Cardiac septum (tissue), 1 donor: ENCODE results near the gene P4HA3. TPM values are rescaled to one million over a fixed set of nuclear protein-coding genes. Genes with fewer than 3 reads are reported as not detected.

Experiments used
- DNase-seq: peaks from one replicate; pipeline ENCODE4 v3.0.0-alpha.2; 2020; ENCODE audit warnings: low spot score
- intact Hi-C: fragments of 100-400 bp; cut with DNase I; formaldehyde crosslinking; loops from one replicate; pipeline ENCODE4 v1.14.0; 2022
- total RNA-seq: library from RNA; stranded (reverse); fragmentation: NEBNext Ultra II Directional; extraction: Animal tissue kit (Norgen Biotek cat#: 25700); gene quantifications from one replicate; pipeline ENCODE4 v1.2.1, GENCODE V29; 2021
- donor health status: DM: no; HTN: no; CAD: no.

P4HA3 gene
- total RNA-seq, 1 donor from 2014 or later: 0.54 TPM

GRCh38 chr11:74272276-74272675 lies 39.2 kb downstream of the P4HA3 start:
- DNase-seq: no peak
- intact Hi-C loops: no loop called here

DNA sequence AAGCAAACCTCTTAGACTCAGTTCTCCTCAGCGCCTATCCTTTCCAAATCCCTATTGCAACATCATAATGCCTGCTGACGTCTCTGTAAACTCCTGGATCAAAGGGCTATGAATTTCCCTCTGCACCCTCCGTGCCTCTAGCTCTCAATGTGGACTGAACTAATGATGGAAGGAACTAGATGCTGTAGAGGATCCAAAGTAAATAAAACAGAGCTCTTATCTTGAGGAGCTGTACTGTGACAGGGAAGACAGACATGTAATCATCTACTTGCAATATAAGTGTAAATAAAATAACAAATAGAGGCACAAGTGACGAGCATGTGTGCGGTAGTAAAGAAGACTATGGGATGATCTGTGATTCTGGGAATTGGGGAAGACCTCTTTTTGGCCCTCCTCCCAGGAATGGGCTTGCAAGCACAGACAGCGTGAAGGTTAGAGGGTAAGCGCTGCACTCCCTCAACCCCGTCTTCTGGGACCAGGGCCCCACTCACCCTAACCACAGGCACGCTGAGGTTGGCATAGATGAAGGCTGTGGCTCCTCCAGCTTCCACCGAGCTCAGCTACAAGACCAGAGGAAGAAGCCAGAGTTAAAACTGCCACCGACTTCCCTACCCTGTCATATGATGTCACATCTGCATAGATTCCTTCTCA lies 42.2 kb downstream of the P4HA3 start:
- intact Hi-C loops: no loop called here
- DNase-seq: no peak

- no peak for DNase-seq
- intact Hi-C loops: no loop called here
Measured at GRCh38 chr11:74268456-74268855, 43.0 kb downstream of the P4HA3 start.

DNA sequence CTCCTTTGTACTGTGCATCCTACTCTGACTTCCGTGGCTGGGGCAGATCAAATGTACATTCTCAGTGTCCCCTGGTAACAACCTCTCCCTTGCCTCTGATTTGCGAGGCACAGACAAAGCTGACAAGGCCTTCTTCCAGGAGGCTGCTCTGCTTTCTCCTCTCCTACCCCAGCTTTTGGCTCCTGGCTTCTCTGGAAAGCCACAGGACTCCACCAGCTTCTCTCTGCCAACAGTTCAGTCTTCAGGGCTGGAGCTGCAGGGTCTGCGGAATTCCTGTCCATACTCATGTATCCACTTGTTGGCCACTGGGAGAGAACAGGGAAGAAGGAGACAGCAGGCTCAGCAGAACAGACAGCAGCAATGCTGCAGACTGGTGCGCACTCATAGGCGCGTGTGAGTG lies 44.4 kb downstream of the P4HA3 start:
- no peak for DNase-seq
- intact Hi-C loops: no loop called here

- intact Hi-C loops: no loop called here
Measured at GRCh38 chr11:74265256-74265655, 46.2 kb downstream of the P4HA3 start.

DNA sequence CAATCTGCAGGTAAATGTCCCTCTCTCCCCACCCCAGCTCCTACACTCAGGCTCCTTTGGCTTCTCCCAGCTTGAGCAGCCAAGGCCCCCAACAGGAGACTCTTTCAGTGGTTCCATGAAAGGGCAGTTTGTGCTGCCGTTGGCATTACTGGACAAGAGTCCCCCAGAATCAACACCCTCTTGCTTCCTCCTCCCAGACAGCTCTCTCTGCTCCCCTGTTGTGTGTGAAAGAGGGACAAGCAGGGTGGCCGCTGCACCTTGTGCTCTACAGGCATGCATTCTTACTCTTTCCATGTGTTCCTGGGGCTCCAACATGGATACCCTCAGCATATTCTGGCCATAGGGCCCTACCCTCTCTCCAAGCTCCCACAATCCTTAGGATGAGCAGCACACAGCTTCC lies 48.7 kb downstream of the P4HA3 start:
- no peak for DNase-seq
- intact Hi-C loops: no loop called here

More at GRCh38 chr11:74265256-74265655, 46.2 kb downstream of the P4HA3 start:
- DNase-seq: no peak

GRCh38 chr11:74257959-74258553 lies 53.4 kb downstream of the P4HA3 start:
- no peak for DNase-seq
- intact Hi-C loops: loop anchor here (2.0 to 10.0 kb wide), 2 partner anchors 67 to 191 kb away; no protein-coding TSS in a partner anchor

- no peak for DNase-seq
- intact Hi-C loops: loop anchor here (2.0 to 10.0 kb wide), 2 partner anchors 68 to 192 kb away; no protein-coding TSS in a partner anchor
Measured at GRCh38 chr11:74256378-74257133, 54.9 kb downstream of the P4HA3 start.

- intact Hi-C loops: loop anchor here (2.0 to 10.0 kb wide), 3 partner anchors 69 to 315 kb away; no protein-coding TSS in a partner anchor
- DNase-seq: no peak
Measured at GRCh38 chr11:74255741-74256375, 55.6 kb downstream of the P4HA3 start.

DNA sequence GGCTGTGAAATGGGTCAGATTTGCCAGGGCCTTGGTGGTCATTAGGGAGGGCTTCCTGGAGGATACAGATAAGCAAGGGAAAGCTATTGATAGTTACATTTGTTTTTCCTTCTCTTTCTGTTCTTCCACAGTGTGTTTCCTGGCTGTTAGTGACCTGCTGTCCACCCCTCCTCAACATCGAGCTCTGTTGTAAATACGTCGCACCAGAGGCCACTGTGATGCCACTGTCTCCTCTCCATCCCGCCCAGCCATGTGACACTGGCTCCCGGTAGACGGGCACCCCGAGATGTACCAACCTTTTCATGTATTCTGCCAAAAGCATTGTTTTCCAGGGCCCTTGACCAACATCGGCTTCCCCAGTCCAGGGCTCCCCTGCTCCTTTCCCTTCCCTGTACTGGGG lies 58.1 kb downstream of the P4HA3 start:
- no peak for DNase-seq
- intact Hi-C loops: loop anchor here (10.0 kb wide), 1 partner anchor 71 kb away; no protein-coding TSS in a partner anchor

- DNase-seq: no peak
- intact Hi-C loops: no loop called here
Measured at GRCh38 chr11:74249496-74249895, 61.9 kb downstream of the P4HA3 start.

DNA sequence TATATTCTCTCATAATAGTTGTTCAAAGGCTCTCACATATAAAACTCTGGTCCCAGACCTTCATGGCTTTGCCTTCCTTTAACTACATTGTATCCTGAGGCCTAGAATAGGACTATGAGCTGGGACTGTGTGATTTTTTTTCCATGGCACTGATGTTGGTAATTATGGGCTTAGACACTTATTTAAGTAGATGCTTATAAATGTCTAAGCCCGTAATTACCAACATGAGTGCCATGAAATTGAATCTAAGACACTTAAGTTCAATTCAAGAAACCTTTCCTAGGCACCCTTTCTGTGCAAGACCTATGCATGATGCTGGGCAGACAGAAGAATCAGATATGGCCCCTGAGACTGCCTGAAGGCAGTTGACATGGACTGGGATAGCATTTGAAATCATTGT lies 63.0 kb downstream of the P4HA3 start:
- DNase-seq: no peak
- intact Hi-C loops: no loop called here

DNA sequence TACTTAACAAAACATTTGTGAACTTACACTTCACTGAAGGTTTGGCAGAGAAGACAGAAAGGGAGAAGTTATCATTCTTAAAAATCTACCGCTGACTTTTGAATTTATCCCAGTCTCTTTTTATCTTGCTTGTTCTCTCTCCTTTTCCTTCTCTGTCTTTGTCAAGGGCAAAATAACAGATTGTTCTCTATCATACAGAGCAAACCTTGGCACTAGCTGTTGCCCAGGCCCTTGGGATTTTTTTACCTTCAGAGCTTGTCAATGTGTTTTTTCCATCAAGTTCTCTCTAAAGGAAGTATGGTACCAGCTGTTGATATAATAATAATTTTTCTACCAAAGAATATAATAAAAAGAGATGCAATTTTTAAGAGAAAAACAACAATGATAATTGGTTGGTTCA lies 73.2 kb downstream of the P4HA3 start:
- no peak for DNase-seq
- intact Hi-C loops: no loop called here

DNA sequence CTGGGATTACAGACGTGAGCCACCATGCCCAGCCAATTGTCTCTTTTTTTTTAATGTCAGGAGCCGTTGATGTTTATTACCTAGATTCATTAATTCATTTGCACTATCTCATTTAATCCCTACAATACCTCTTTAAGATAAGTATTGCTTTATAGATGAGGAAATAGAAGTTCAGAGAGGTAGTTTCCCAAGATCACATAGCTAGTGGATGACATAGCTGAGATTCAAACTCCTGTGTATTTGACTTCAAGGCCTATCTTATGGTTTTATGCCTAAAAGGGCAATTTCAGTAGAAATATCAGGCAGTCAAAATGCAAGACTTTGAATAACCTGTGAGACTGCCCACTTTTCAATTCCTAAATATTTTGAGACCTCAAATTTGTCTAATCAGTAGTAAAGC lies 73.9 kb downstream of the P4HA3 start:
- intact Hi-C loops: no loop called here
- no peak for DNase-seq

GRCh38 chr11:74235121-74235520 lies 76.3 kb downstream of the P4HA3 start:
- DNase-seq: no peak
- intact Hi-C loops: no loop called here

- intact Hi-C loops: no loop called here
- no peak for DNase-seq
Measured at GRCh38 chr11:74233683-74234082, 77.8 kb downstream of the P4HA3 start.

GRCh38 chr11:74232311-74232950 lies 79.0 kb downstream of the P4HA3 start:
- intact Hi-C loops: no loop called here

GRCh38 chr11:74226907-74227306 lies 84.5 kb downstream of the P4HA3 start:
- intact Hi-C loops: no loop called here
- no peak for DNase-seq

More at GRCh38 chr11:74232311-74232950, 79.0 kb downstream of the P4HA3 start:
- no peak for DNase-seq

GRCh38 chr11:74225565-74225964 lies 85.9 kb downstream of the P4HA3 start:
- intact Hi-C loops: no loop called here

GRCh38 chr11:74221816-74222215 lies 89.6 kb downstream of the P4HA3 start:
- intact Hi-C loops: no loop called here
- DNase-seq: no peak

More at GRCh38 chr11:74225565-74225964, 85.9 kb downstream of the P4HA3 start:
- no peak for DNase-seq
